Measurements from ENCODE around the gene KSR2.
A peak's percentile ranks its signal among the peaks of the same experiment; 100 is the strongest.
"Not testable (repeated sequence)": the region's sequence is repeated elsewhere in the genome, so short reads cannot be mapped to it uniquely, and the experiment has no call there.

The KSR2 gene

GRCh38 chr12:117881517-117881916, 87.3 kb downstream of the KSR2 start:
- H3K4me3 ChIP-seq = no peak overlapping the region
- TF ChIP-seq, protein P1, sequence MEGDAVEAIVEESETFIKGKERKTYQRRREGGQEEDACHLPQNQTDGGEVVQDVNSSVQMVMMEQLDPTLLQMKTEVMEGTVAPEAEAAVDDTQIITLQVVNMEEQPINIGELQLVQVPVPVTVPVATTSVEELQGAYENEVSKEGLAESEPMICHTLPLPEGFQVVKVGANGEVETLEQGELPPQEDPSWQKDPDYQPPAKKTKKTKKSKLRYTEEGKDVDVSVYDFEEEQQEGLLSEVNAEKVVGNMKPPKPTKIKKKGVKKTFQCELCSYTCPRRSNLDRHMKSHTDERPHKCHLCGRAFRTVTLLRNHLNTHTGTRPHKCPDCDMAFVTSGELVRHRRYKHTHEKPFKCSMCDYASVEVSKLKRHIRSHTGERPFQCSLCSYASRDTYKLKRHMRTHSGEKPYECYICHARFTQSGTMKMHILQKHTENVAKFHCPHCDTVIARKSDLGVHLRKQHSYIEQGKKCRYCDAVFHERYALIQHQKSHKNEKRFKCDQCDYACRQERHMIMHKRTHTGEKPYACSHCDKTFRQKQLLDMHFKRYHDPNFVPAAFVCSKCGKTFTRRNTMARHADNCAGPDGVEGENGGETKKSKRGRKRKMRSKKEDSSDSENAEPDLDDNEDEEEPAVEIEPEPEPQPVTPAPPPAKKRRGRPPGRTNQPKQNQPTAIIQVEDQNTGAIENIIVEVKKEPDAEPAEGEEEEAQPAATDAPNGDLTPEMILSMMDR (IDR thresholded peaks at IDR 0.05) = no peak

GRCh38 chr12:117878605-117879004, 90.2 kb downstream of the KSR2 start:
- no peak for DNase-seq (ENCODE audit: low spot score)
- H3K27ac ChIP-seq = no peak overlapping the region
- H3K4me3 ChIP-seq = no peak overlapping the region
- TF ChIP-seq, protein P1 (IDR thresholded peaks at IDR 0.05) = no peak

More at GRCh38 chr12:117881517-117881916, 87.3 kb downstream of the KSR2 start:
- DNase-seq (ENCODE audit: low spot score) = no peak
- H3K27ac ChIP-seq = no peak overlapping the region

DNA sequence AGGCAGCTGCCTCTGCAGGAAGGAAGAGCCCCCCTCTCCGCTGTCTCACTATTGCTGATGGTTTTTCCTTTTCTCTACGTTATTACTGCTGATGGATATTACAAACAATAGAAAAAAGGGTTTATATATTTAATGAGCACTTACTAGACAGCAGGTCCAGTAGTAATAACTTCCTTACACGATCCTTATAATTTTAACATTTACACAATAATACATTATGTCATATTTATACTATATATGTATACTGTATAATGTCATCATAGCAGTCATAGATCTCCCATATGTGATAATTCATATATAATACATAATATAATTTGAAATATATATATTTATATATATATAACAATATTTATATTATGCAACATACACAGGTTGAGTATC, 92.4 kb downstream of the KSR2 start:
- no peak overlapping the region for H3K27ac ChIP-seq
- TF ChIP-seq, protein P1 (IDR thresholded peaks at IDR 0.05) = no peak
- no peak for DNase-seq (ENCODE audit: low spot score)
- H3K4me3 ChIP-seq = no peak overlapping the region

DNA sequence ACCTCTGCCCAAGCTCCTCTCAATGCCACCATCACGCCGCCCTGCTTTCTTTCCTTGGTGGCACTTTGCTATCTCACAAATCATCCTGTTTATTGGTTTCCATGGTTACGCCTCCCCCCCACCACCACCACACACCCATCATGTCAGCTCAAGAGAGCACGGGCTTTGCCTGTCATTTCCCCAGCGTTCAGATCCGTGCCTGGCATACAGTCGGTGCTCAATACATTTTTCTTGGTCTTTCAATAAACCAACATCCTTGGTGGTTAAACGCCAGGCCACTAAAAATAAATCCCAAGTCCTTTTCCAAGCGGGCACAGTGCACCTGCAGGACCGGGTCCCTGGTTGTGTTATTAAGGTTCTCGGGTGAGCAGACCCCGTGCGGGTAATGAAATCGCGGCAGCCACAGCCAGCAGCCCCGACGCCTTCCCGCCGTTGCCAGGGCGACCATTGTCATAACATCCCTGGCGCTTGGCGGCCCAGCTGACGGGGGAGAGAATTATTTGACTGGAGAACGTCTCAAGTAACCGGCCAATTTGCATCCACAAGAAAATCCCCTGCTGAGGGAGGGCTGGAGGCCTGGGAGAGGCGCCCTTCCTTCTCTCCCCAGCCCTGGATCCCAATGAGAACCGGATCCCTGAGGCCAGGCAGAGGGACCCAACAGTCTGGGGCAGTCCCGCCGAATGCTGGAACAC, 92.9 kb downstream of the KSR2 start:
- TF ChIP-seq, protein P1 (IDR thresholded peaks at IDR 0.05) = no peak
- H3K27ac ChIP-seq = no peak overlapping the region
- DNase-seq (ENCODE audit: low spot score) = no peak
- no peak overlapping the region for H3K4me3 ChIP-seq

GRCh38 chr12:117874842-117875434, 93.9 kb downstream of the KSR2 start:
- Histone ChIP-seq H3K27ac (no peak overlapping the region), H3K4me3 (no peak overlapping the region)
- TF ChIP-seq, protein P1 (IDR thresholded peaks at IDR 0.05) = peak; percentile 72
- DNase-seq (ENCODE audit: low spot score) = no peak

DNA sequence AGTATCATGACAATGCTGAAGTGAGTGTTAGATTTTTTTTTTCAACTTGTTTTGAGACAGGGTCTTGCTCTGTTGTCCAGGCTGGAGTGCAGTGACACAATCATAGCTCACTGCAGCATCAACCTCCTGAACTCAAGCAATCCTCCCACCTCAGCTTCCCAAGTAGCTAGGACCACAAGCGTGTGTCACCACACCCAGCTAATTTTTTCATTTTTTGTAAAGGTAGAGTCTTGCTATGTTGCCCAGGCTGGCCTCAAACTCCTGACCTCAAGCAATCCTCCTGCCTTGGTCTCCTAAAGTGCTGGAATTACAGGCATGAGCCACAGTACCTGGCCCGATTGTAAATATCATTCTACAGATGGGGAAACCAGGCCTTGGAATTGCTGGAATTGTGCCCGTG, 94.6 kb downstream of the KSR2 start:
- not testable (repeated sequence) for H3K4me3 ChIP-seq; H3K27ac ChIP-seq; DNase-seq (ENCODE audit: low spot score)

GRCh38 chr12:117872546-117873169, 96.1 kb downstream of the KSR2 start:
- H3K4me3 ChIP-seq = no peak overlapping the region
- DNase-seq (ENCODE audit: low spot score) = no peak
- H3K27ac ChIP-seq = no peak overlapping the region
- TF ChIP-seq, protein P1 (IDR thresholded peaks at IDR 0.05) = no peak
